Choroid plexus epithelial cell (primary cell): ENCODE results near the gene CBARP.

Experiments
- DNase-seq: peaks from one replicate; pipeline ENCODE4 v3.0.0-alpha.2; 2010; ENCODE audit warnings: low read depth
- H3K4me3 ChIP-seq: 2 replicates; pipeline ENCODE4 v1.5.1; 2011; ENCODE audit warnings: low read depth, mild to moderate bottlenecking, control low read depth, low read length, moderate library complexity
- CTCF ChIP-seq: conservative IDR thresholded peaks from 2 replicates; pipeline ENCODE4 v1.5.1; 2011; ENCODE audit warnings: low read depth, mild to moderate bottlenecking, control low read depth, inconsistent platforms, low read length, moderate library complexity

CBARP gene

GRCh38 chr19:1270213-1270853 lies 32.5 kb upstream of the CBARP start:
- H3K4me3 ChIP-seq = peak overlapping the region; percentile 84
- no peak for DNase-seq
- TF ChIP-seq CTCF = no peak

- H3K4me3 ChIP-seq = peak overlapping the region; percentile 84
- peak; percentile 82 for DNase-seq
- peak; percentile 15 for TF ChIP-seq CTCF
These were observed 31.8 kb upstream of the CBARP start for GRCh38 chr19:1269478-1270212.

DNA sequence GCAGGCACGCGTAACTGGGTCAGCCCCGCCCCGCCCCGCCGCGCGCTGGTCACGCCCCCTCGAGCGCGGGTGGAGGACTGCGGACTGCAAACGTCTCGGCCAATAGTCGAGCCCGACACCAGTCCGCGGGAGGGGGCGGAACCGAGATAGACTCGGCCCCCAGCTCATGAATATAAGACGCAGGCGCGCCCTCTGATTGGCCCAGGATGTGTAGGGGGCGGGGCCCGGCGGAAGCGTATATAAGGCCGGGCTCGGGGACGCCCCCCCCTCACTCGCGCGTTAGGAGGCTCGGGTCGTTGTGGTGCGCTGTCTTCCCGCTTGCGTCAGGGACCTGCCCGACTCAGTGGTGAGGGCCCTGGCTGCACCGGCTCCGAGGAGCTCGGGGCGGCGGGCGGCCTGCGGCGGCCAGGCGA lies 31.3 kb upstream of the CBARP start, which contains the start of gene CIRBP:
TSS of gene CIRBP (plus strand) at position 268 of the 413 bp plus-strand sequence. CDS start 1,602 bp downstream, outside the sequence.
- peak; percentile 100 for DNase-seq
- TF ChIP-seq CTCF = no peak
- H3K4me3 ChIP-seq = peak within 1 kb of the TSS; percentile 84

DNA sequence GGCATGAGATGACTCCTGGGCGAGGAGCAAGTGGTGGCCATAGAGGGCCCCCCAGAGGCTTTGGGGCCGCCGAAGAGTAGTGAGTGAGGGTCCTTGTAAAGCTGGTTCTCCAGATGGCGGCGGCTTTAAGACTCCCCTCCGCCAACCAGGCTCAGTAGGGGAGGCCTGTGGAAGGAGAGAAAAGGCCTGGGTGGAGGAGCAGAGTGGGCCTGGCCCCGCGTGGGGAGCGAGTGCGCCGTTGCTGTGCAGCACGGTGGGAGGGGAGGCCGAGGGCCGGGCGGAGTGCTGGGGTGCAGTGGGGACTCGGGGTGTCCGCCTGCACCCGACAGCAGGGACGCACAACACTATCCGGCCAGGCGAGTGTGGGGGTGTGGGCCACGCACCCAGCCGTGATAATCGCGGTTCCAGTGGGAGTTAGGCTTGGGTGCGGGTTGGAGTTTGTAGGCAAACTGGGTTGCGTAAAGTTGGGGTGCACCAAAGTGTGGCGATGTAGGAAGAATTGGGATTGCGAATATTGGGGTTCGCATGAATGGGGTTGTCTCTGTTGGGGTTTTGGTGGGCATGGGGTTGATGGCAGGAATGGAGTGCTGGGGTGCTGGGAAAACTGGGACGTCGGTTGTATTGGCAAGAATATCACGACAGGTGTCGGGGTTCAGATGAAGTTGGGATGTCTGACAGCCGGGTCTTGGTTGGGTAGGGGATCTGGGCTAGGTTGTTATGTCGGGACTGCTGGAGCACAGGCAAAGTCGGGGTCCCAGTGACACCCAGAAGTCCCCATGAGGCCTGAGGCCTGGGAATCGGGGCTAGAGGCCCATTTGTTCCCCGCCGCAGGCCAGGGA lies 30.6 kb upstream of the CBARP start:
- no peak overlapping the region for H3K4me3 ChIP-seq
- no peak for TF ChIP-seq CTCF
- DNase-seq = no peak

DNA sequence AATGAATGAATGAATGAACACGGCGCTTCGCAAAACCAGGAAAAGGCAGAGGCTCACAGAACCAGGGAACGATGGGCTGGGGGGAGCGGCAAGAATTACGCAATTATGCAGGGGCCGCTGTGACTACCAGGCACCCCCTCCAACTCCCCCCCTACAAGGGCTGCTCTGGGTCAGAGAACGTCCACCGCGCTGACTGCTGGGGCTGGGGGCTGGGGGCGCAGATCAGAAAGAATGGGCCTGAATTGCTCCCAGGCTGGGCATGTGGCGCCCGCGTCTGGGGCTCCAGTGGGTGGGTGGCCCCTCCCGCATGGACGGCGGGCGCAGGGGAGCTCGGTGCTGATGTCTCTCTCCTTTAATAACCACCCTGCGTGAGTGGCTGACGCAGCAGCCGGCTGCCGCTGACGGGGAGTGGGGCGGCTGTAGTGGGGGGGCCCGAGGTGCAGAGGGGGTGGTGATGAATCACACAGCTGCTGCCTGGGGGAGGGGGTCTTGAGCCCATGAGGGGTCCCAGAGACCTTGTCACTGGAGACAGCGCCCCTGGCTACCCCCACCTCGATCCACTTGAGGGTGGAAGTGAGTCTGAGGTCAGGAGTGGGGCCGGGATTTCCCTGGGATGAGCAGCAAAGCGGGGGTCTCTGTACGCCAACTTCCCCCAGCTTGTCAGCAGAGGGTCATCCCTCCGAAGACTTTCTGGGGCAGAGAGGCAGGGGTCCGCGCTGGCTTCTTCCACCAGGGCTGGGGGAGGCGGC lies 29.8 kb upstream of the CBARP start:
- peak; percentile 31 for DNase-seq
- TF ChIP-seq CTCF = no peak
- peak overlapping the region; percentile 17 for H3K4me3 ChIP-seq

GRCh38 chr19:1266916-1267476 lies 29.2 kb upstream of the CBARP start:
- peak overlapping the region; percentile 56 for H3K4me3 ChIP-seq

More at GRCh38 chr19:1266916-1267476, 29.2 kb upstream of the CBARP start:
- DNase-seq = peak; percentile 54
- TF ChIP-seq CTCF = peak; percentile 71
